Epithelial cell of proximal tubule (primary cell): ENCODE measurements around the gene KLHL7. TPM values are rescaled to one million over a fixed set of nuclear protein-coding genes. Genes with fewer than 3 reads are reported as not detected.

ENCODE experiments used
- DNase-seq: peaks from one replicate; pipeline ENCODE4 v3.0.0-alpha.2; 2011; ENCODE audit warnings: low read depth
- H3K4me3 ChIP-seq: 2 replicates; pipeline ENCODE4 v1.5.1; 2011; ENCODE audit warnings: low read depth, mild to moderate bottlenecking, low read length
- CTCF ChIP-seq: conservative IDR thresholded peaks from 2 replicates; pipeline ENCODE4 v1.5.1; 2012; ENCODE audit warnings: low read depth, mild to moderate bottlenecking, low read length
- total RNA-seq: library from RNA; depleted of rRNA; stranded (reverse); fragments of >200 nt; gene quantifications from 2 replicates; pipeline ENCODE4 v1.2.3, GENCODE V29; 2015

The KLHL7 gene
- total RNA-seq, 1 donor from 2014 or later, result 40.8 TPM

- no peak for DNase-seq
- no peak for TF ChIP-seq CTCF
- H3K4me3 ChIP-seq, result no peak overlapping the region
Observed at GRCh38 chr7:23072922-23073321, 32.7 kb upstream of the KLHL7 start.

GRCh38 chr7:23074443-23075261 lies 30.9 kb upstream of the KLHL7 start:
- no peak for DNase-seq
- no peak overlapping the region for H3K4me3 ChIP-seq
- no peak for TF ChIP-seq CTCF

GRCh38 chr7:23075571-23075970 lies 30.0 kb upstream of the KLHL7 start:
- DNase-seq, result no peak

GRCh38 chr7:23076772-23077171 lies 28.8 kb upstream of the KLHL7 start:
- TF ChIP-seq CTCF, result no peak
- no peak for DNase-seq

More at GRCh38 chr7:23075571-23075970, 30.0 kb upstream of the KLHL7 start:
- TF ChIP-seq CTCF, result no peak
- no peak overlapping the region for H3K4me3 ChIP-seq

GRCh38 chr7:23093111-23093510 lies 12.5 kb upstream of the KLHL7 start:
- no peak overlapping the region for H3K4me3 ChIP-seq
- no peak for TF ChIP-seq CTCF
- no peak for DNase-seq

More at GRCh38 chr7:23076772-23077171, 28.8 kb upstream of the KLHL7 start:
- no peak overlapping the region for H3K4me3 ChIP-seq

GRCh38 chr7:23093546-23093945 lies 12.0 kb upstream of the KLHL7 start:
- no peak for DNase-seq
- no peak for TF ChIP-seq CTCF

More at GRCh38 chr7:23093546-23093945, 12.0 kb upstream of the KLHL7 start:
- no peak overlapping the region for H3K4me3 ChIP-seq
